ENCODE results near the gene CTAGE6.
"Not testable (repeated sequence)": the region's sequence is repeated elsewhere in the genome, so short reads cannot be mapped to it uniquely, and the experiment has no call there.

The CTAGE6 gene

GRCh38 chr7:143757596-143757995 lies at the start of gene CTAGE6:
Gene CTAGE6, minus strand, starts transcription at chr7:143757696. Its CDS starts 38 bp downstream, at chr7:143757658.
- not testable (repeated sequence) for DNase-seq

- DNase-seq: not testable (repeated sequence)
Observed at GRCh38 chr7:143806664-143807071, 49.2 kb upstream of the CTAGE6 start.

- DNase-seq: not testable (repeated sequence)
Observed at GRCh38 chr7:143797896-143798290, 40.4 kb upstream of the CTAGE6 start.

GRCh38 chr7:143797119-143797895 lies 39.8 kb upstream of the CTAGE6 start:
- DNase-seq: not testable (repeated sequence)

GRCh38 chr7:143795653-143796052 lies 38.2 kb upstream of the CTAGE6 start:
- DNase-seq: not testable (repeated sequence)

- DNase-seq: not testable (repeated sequence)
Observed at GRCh38 chr7:143792633-143793032, 35.1 kb upstream of the CTAGE6 start.

- not testable (repeated sequence) for DNase-seq
Observed at GRCh38 chr7:143785415-143786182, 28.1 kb upstream of the CTAGE6 start.

- not testable (repeated sequence) for DNase-seq
Observed at GRCh38 chr7:143779591-143779990, 22.1 kb upstream of the CTAGE6 start.

GRCh38 chr7:143772738-143773468 lies 15.4 kb upstream of the CTAGE6 start:
- DNase-seq: not testable (repeated sequence)

- not testable (repeated sequence) for DNase-seq
Observed at GRCh38 chr7:143767531-143767930, 10.0 kb upstream of the CTAGE6 start.

GRCh38 chr7:143765678-143766077 lies 8.2 kb upstream of the CTAGE6 start:
- not testable (repeated sequence) for DNase-seq

GRCh38 chr7:143763065-143763464 lies 5.6 kb upstream of the CTAGE6 start:
- not testable (repeated sequence) for DNase-seq

GRCh38 chr7:143745340-143745739 lies 12.2 kb downstream of the CTAGE6 start:
- not testable (repeated sequence) for DNase-seq

GRCh38 chr7:143737037-143737819 lies 20.3 kb downstream of the CTAGE6 start:
- DNase-seq: not testable (repeated sequence)

GRCh38 chr7:143735962-143736361 lies 21.5 kb downstream of the CTAGE6 start:
- DNase-seq: no peak

- DNase-seq: no peak
Observed at GRCh38 chr7:143733876-143734275, 23.6 kb downstream of the CTAGE6 start.

- no peak for DNase-seq
Observed at GRCh38 chr7:143728333-143728862, 29.1 kb downstream of the CTAGE6 start.

- not testable (repeated sequence) for DNase-seq
Observed at GRCh38 chr7:143727561-143727960, 29.9 kb downstream of the CTAGE6 start.

- not testable (repeated sequence) for DNase-seq
Observed at GRCh38 chr7:143726143-143726542, 31.4 kb downstream of the CTAGE6 start.

- not testable (repeated sequence) for DNase-seq
Observed at GRCh38 chr7:143720335-143720734, 37.2 kb downstream of the CTAGE6 start.

- not testable (repeated sequence) for DNase-seq
Observed at GRCh38 chr7:143715543-143716193, 41.8 kb downstream of the CTAGE6 start.
